ENCODE measurements around the gene ROBO1. TPM values are rescaled to one million over a fixed set of nuclear protein-coding genes. Genes with fewer than 3 reads are reported as not detected.

ROBO1 gene
- total and polyA plus RNA-seq, 2 of the 8 experiments (the other 6 are each of a cell fraction or from before 2014, with no cell fraction given) = 51.4 to 91.0 TPM

GRCh38 chr3:79568938-79569337 is 198.9 kb downstream of the ROBO1 start:
- Histone ChIP-seq H3K27me3 (replicated peaks in 1 of 4; ENCODE audit: control insufficient read depth in 3 of 4, extremely low read depth in 1 of 4, insufficient read depth in 3 of 4, low read length in 3 of 4) (no peaks in the 10 kb centered on the region), H3K23me2 (ENCODE audit: low read depth, low read length) (no peaks in the 10 kb centered on the region), H3K18ac (ENCODE audit: extremely low read depth, low read length) (no peak overlapping the region), H3K4me1 (replicated peaks in 1 of 4; ENCODE audit: control insufficient read depth in 3 of 4, insufficient read depth in 4 of 4, low read length in 3 of 4) (no peaks in the 10 kb centered on the region), H2AFZ (ENCODE audit: low read length) (no peak overlapping the region), H2AK5ac (ENCODE audit: low read depth, low read length) (no peak overlapping the region), H4K5ac (ENCODE audit: insufficient read length, low read depth, low read length) (no peak overlapping the region), H3K4me2 (ENCODE audit: insufficient read depth in 1 of 2, low read depth in 2 of 2, low read length in 2 of 2) (no peak overlapping the region), H3K4ac (replicated peaks; ENCODE audit: insufficient read length, low read depth, low read length) (no peak overlapping the region), H3K9ac (replicated peaks in 1 of 4; ENCODE audit: extremely low read depth in 1 of 4, low read depth in 3 of 4, low read length in 3 of 4) (no peak overlapping the region), H3K56ac (replicated peaks; ENCODE audit: insufficient read length, low read depth, low read length) (no peak overlapping the region), H3K4me3 (ENCODE audit: extremely low read depth in 1 of 4, insufficient read depth in 2 of 4, low read depth in 3 of 4, low read length in 4 of 4) (no peak overlapping the region), H3K14ac (ENCODE audit: insufficient read length) (no peak overlapping the region), H3K36me3 (ENCODE audit: control insufficient read depth in 2 of 4, insufficient read depth in 4 of 4, low read length in 3 of 4) (no peaks in the 10 kb centered on the region), H2BK20ac (ENCODE audit: low read length) (no peak overlapping the region), H4K20me1 (replicated peaks in 1 of 2; ENCODE audit: control insufficient read depth in 1 of 2, insufficient read depth in 2 of 2, low read length in 2 of 2) (no peaks in the 10 kb centered on the region), H2BK5ac (ENCODE audit: low read depth, low read length) (no peak overlapping the region), H2BK120ac (replicated peaks; ENCODE audit: low read depth, low read length) (no peak overlapping the region), H3K79me2 (ENCODE audit: control insufficient read depth in 1 of 2, insufficient read depth in 2 of 2, low read length in 2 of 2) (no peaks in the 10 kb centered on the region), H3K23ac (ENCODE audit: insufficient read length) (no peak overlapping the region), H3K9me3 (ENCODE audit: insufficient read depth in 2 of 2, low read depth in 1 of 2, low read length in 1 of 2) (no peaks in the 10 kb centered on the region), H3K79me1 (ENCODE audit: low read depth, low read length) (no peaks in the 10 kb centered on the region), H4K91ac (replicated peaks; ENCODE audit: insufficient read length, low read length) (no peak overlapping the region), H2BK12ac (ENCODE audit: low read depth, low read length) (no peak overlapping the region), H2BK15ac (ENCODE audit: low read length) (no peak overlapping the region), H3K27ac (ENCODE audit: low read depth, low read length) (no peak overlapping the region), H4K8ac (ENCODE audit: extremely low read depth, insufficient read depth, low read length) (no peak overlapping the region)
- 95% methylated on average over 10 of the region's 10 CpGs; no CpG with 5 or more reads in 1 of the 2 experiments for WGBS, 2 experiments (ENCODE audit: extremely low coverage in 1 of 2, insufficient coverage in 1 of 2, insufficient read length in 1 of 2, insufficient replicate concordance in 2 of 2, low coverage in 1 of 2, low lambda C conversion rate in 2 of 2, missing lambda C conversion rate in 1 of 2)
- DNase-seq (ENCODE audit: low read depth in 1 of 2, low spot score in 2 of 2) (no peak), FAIRE-seq (no peak)
- ChIA-PET POLR2A (ENCODE audit: partially characterized antibody) (interaction anchor here (0.6 kb wide), 1 partner anchor 452 kb away, joined by 3 read pairs; no protein-coding TSS in a partner anchor), CTCF (ENCODE audit: partially characterized antibody) (interaction anchor here (0.6 to 1.0 kb wide), 2 partner anchors 221 to 345 kb away, joined by 3 to 4 read pairs; no protein-coding TSS in a partner anchor)
- TF ChIP-seq RXRA (IDR thresholded peaks at IDR 0.05; ENCODE audit: insufficient read depth, low read depth, low read length) (no peak), PHF8 (conservative IDR thresholded peaks at IDR 0.05; ENCODE audit: low read depth, low read length) (no peak), FOSL1 (IDR thresholded peaks at IDR 0.05; ENCODE audit: insufficient read depth, low read depth, low read length) (no peak), CBX5 (IDR thresholded peaks at IDR 0.05; ENCODE audit: low read depth, low read length) (no peak), CBX8 (IDR thresholded peaks at IDR 0.05; ENCODE audit: borderline replicate concordance, low read depth, low read length) (no peak), E2F6 (IDR thresholded peaks at IDR 0.05) (no peak)
